ENCODE measurements around the gene AMFR. TPM values are rescaled to one million over a fixed set of nuclear protein-coding genes. Genes with fewer than 3 reads are reported as not detected.

Gene AMFR
- total and polyA plus RNA-seq, 2 of the 8 experiments (the other 6 are each of a cell fraction or from before 2014, with no cell fraction given) = 18.6 to 21.7 TPM

GRCh38 chr16:56346131-56346890 lies 79.0 kb downstream of the AMFR start (continued):
- TF ChIP-seq NANOG (IDR thresholded peaks at IDR 0.05; ENCODE audit: insufficient read depth, low read depth, low read length, poor library complexity, severe bottlenecking) (no peak), PHF8 (conservative IDR thresholded peaks at IDR 0.05; ENCODE audit: low read depth, low read length) (no peak), ZNF274 (IDR thresholded peaks at IDR 0.05; ENCODE audit: borderline replicate concordance, extremely low read depth, low read length) (no peak), ATF2 (IDR thresholded peaks at IDR 0.05; ENCODE audit: low read length) (no peak), KDM4A (IDR thresholded peaks at IDR 0.05; ENCODE audit: low read depth, low read length, severe bottlenecking) (no peak)
